GM20000 (cell line): ENCODE data around the gene CHRNB2.

ENCODE experiments used
- DNase-seq: peaks from one replicate; pipeline ENCODE4 v3.0.0; 2012; ENCODE audit warnings: low spot score
- TF ChIP-seq, protein P1 (sequence below): IDR thresholded peaks from 2 replicates; pipeline ENCODE4 v1.5.1; 2012; ENCODE audit warnings: mild to moderate bottlenecking, control low read depth; ENCODE audit errors: extremely low read depth, missing control alignments

The CHRNB2 gene

DNA sequence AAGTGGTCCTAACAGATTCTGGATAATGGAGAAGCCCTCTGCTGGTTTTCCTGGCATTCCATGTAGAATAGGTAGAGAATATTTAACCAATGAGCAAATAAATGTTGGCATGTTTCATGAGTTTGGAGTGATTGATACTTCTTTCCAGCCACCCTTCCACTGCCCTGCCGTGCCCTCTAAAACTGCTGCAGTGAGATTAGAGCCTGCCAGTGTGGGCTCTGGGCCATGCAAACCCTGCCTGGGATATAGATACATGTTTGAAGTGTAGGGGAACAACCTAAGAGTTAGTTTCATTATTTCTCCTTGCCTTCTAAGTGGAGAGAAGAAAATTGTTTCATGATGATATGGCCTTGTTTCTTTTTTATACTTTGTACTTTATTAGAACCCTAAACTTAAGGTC is 19.6 kb upstream of the CHRNB2 start:
- DNase-seq = no peak
- TF ChIP-seq, protein P1, sequence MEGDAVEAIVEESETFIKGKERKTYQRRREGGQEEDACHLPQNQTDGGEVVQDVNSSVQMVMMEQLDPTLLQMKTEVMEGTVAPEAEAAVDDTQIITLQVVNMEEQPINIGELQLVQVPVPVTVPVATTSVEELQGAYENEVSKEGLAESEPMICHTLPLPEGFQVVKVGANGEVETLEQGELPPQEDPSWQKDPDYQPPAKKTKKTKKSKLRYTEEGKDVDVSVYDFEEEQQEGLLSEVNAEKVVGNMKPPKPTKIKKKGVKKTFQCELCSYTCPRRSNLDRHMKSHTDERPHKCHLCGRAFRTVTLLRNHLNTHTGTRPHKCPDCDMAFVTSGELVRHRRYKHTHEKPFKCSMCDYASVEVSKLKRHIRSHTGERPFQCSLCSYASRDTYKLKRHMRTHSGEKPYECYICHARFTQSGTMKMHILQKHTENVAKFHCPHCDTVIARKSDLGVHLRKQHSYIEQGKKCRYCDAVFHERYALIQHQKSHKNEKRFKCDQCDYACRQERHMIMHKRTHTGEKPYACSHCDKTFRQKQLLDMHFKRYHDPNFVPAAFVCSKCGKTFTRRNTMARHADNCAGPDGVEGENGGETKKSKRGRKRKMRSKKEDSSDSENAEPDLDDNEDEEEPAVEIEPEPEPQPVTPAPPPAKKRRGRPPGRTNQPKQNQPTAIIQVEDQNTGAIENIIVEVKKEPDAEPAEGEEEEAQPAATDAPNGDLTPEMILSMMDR = no peak

DNA sequence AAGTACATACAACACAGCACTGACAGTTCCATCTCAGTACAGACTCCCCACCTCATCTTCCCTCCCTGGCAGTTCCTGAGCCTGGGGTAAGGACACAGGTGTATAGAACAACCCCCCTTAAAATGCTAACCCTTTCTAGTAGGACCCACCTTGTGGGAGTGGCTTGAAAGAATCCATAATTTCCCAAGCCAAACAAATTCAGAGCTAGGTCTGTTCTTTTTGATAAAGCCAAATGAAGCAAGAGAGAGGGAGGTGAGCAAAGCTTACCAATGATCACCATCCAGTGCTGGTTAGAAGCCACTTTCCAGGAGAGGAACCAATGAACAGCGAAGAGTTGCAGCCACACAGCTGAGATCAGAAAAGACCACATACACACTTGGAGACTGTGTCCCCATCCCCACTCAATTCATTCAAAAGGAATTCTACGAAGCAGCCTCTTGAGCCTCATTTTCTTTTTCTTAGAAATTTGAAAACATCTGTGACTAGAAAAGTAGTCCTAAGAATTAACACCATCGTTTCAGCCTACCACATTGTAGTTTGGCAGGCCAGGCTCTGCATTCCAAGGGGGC is 18.3 kb upstream of the CHRNB2 start:
- TF ChIP-seq, protein P1 = no peak

DNA sequence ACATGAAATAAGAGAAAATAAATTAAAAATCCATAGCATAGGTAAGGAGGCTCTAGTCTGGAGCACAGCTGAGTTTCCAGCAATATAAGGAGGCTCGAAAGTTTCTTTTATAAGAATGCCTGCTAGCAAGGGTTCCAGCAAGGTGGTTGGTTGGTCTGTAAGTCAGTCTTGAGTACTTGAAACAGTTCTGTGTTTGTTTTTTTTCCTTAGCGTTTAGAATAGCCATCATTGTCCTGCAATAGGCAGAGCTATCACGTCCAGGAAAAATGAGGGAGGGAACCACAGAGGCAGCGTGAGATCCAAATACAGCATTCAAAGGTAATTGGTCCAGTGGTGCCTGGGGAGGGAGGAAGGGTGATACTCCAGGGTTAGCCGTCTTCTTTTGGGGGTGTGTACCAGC is 17.5 kb upstream of the CHRNB2 start:
- TF ChIP-seq, protein P1 = no peak
- no peak for DNase-seq

More for the DNA sequence above, 18.3 kb upstream of the CHRNB2 start:
- DNase-seq = no peak

DNA sequence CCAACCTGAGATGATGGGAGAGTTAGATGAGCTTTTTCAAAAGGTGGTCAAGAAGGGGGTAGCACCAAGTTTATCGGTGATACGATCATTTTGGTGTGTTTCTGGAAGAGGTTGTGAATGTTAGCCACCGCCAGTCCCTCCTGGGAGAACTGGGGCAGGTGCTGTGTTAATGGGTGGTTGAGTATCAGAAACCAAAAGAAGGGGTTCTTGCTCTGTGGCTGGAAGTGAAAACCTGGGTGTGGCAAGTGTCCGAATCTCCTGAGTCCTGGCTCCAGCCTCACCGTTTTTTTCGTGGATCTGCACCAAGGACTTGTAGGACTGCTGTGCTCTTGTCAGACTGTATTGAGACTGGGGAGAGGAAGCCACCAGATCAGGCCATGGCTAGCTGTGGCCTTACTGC is 16.9 kb upstream of the CHRNB2 start:
- DNase-seq = no peak
- TF ChIP-seq, protein P1 = no peak

DNA sequence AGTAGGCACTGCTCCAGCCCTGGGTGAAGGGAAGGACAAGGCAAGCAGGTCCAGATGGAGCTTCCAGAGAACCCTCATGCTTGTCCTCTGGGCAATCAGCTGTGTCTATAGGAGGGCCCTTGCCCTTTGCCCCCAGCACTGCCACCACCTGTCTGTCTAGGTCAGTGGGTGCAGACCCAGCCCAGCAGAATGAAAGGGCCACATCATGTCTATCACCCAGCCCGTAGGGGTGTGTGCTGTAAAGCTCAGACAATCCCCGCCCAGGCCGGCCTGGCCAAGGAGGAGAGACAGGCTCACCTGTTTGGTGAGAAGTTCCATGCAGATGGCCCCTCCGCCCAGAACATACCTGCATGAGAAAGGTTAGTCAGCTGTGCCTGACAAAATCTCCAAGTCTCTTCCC is 16.1 kb upstream of the CHRNB2 start:
- TF ChIP-seq, protein P1 = no peak
- DNase-seq = no peak

DNA sequence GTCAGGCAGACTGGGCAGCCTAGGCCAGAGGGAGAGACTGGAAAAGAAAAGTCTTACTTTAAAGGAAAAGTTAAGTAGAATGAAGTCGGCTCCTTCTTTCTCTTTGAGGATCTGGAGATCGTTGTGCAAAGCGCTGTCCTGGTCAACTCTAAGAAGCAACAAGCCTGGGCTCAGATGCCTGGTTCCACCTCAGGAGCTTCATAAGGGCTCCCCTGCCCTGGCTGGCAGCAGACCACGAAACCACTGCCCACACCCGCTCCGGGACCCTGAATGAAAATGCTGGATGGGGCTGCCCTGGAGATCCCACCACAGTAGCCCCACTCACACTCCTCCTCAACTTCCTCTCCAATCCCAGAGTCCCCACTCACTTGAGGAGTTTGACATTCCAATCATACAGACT is 15.5 kb upstream of the CHRNB2 start:
- DNase-seq = no peak
- TF ChIP-seq, protein P1 = no peak

DNA sequence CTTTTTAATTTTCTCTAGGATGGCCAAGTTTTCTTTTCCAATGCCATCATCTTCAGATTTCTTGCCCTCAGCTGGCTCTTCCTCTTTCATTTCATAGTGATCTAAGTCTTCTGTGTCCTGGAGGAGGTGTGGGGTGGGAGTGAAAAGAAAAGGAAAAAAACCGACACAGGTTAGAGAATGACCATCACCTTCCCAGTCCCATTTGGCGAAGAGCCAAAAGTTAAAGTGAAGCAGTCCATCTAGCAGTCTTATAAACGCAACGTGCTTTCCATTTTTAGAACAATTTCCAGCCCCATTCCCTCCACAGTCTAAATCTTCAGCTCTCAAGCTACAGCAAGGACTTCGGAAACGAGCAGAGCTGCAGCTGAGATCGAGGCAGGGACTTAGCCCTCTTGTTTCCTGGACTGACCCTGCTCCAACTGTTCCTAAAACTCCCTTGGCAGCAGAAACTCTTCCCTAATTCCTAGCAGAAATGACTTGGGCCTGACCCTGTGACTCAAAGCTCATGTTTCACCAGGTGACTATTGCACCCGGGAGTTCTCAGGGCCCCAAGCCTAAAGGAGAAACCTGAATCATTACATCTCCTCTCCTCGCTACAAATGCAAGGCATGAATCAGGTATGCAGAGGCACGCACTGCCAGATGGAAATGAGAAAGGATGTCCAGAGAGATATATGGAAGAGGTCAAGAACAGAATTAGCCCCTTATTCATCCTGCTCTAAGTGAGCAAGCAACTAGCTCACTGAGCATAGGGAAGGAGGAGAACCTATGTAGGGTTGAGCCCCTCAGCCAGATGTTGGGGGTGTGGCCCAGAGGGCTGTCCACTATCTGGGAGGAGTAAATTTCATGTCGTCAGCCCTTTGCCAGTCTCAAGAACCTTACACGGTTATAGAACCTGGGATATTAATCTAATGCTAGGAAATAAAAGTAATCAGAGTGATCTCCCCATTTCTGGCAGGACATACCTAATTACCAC is 14.2 kb upstream of the CHRNB2 start:
- TF ChIP-seq, protein P1 = no peak
- no peak for DNase-seq
